HCT116 (cell line): ENCODE results near the gene MTHFSD.

Source experiments
- CTCF ChIP-seq, 3 experiments: fragments of 200-600 bp in 1 of 3; sonication (generic) in 1 of 3; IDR thresholded peaks in 2 of 3; conservative IDR thresholded peaks in 1 of 3; 2 replicates each; pipeline ENCODE4 v1.5.1; 2012 to 2017; ENCODE audit warnings: low read depth in 2 of 3, low read length in 2 of 3, antibody characterized with exemption in 1 of 3, borderline replicate concordance in 1 of 3, control low read depth in 1 of 3, mild to moderate bottlenecking in 1 of 3, mixed read lengths in 1 of 3, mixed run types in 1 of 3, moderate library complexity in 1 of 3; ENCODE audit not compliant: insufficient read depth in 1 of 3
- EGR1 ChIP-seq: IDR thresholded peaks from 2 replicates; pipeline ENCODE4 v1.6.1; 2012; ENCODE audit warnings: low read depth
- EZH2phosphoT487 ChIP-seq: fragments of 200-600 bp; IDR thresholded peaks from 2 replicates; pipeline ENCODE4 v1.6.1; 2018; ENCODE audit warnings: antibody characterized with exemption, borderline replicate concordance
- JUND ChIP-seq: IDR thresholded peaks from 2 replicates; pipeline ENCODE4 v1.6.1; 2012
- RAD21 ChIP-seq: IDR thresholded peaks from 2 replicates; pipeline ENCODE4 v1.6.1; 2012; ENCODE audit warnings: low read depth, mild to moderate bottlenecking

GRCh38 chr16:86579268-86580062 is 24.4 kb upstream of the MTHFSD start:
- no peak for TF ChIP-seq RAD21
- no peak for TF ChIP-seq CTCF (IDR thresholded peaks at IDR 0.05 in 2 of 3, conservative IDR thresholded peaks at IDR 0.05 in 1 of 3; ENCODE audit: borderline replicate concordance in 1 of 3, insufficient read depth in 1 of 3, low read depth in 2 of 3, low read length in 2 of 3)
- no peak for TF ChIP-seq JUND
- TF ChIP-seq EZH2phosphoT487: no peak
- TF ChIP-seq EGR1: no peak
